SK-N-SH (cell line): ENCODE measurements around the gene SASH1.

Experiments used
- CHD2 ChIP-seq: fragments of 150-350 bp; IDR thresholded peaks from 2 replicates; pipeline ENCODE4 v1.6.1; 2018; ENCODE audit warnings: low read length; ENCODE audit not compliant: partially characterized antibody
- EP300 ChIP-seq, 2 experiments: IDR thresholded peaks; 2 replicates each; pipeline versions ENCODE4 v1.4.0 to v1.6.1; 2012; ENCODE audit warnings: borderline replicate concordance in 1 of 2, low read depth in 1 of 2, low read length in 1 of 2
- FOXJ3 ChIP-seq: sonication (generic); formaldehyde crosslinking; IDR thresholded peaks from 2 replicates; pipeline ENCODE4 v1.5.1; 2020; ENCODE audit warnings: mild to moderate bottlenecking, missing genetic modification reagents
- POLR2AphosphoS5 ChIP-seq: IDR thresholded peaks from 2 replicates; pipeline ENCODE4 v1.6.1; 2012; ENCODE audit warnings: low read depth, low read length
- RFX5 ChIP-seq: IDR thresholded peaks from 2 replicates; pipeline ENCODE4 v1.6.1; 2012; ENCODE audit warnings: mild to moderate bottlenecking, improper control_type of control experiment, low read length
- RXRA ChIP-seq: IDR thresholded peaks from 2 replicates; pipeline ENCODE4 v1.4.0; 2012; ENCODE audit warnings: low read depth, mild to moderate bottlenecking, borderline replicate concordance
- SMC3 ChIP-seq: IDR thresholded peaks from 2 replicates; pipeline ENCODE4 v1.6.1; 2012; ENCODE audit warnings: low read depth, low read length, improper control_type of control experiment
- TF ChIP-seq, protein P1 (sequence below): fragments of 200-600 bp; sonication (generic); IDR thresholded peaks from 2 replicates; pipeline ENCODE4 v1.6.1; 2017; ENCODE audit warnings: antibody characterized with exemption, mild to moderate bottlenecking, moderate library complexity

DNA sequence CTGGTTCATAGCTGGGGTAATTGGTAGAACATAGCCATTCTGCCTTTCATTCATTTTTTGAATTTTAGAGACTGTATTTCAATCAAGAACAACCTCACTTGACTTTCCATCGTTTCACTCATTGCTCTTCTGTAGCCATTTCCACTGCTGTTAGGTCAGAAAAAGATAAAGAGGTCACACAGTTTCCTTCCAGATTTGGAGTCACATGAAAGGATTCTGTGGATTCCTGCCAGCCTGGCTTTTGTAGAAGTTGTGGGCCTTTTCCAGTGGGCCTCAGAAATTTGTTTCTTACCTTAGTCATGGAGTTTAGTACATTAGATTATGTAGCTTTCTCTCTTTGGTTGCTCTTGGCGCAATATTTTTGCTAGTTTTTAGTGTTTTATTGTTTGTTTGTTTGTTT lies 157.8 kb downstream of the SASH1 start:
- TF ChIP-seq, protein P1, sequence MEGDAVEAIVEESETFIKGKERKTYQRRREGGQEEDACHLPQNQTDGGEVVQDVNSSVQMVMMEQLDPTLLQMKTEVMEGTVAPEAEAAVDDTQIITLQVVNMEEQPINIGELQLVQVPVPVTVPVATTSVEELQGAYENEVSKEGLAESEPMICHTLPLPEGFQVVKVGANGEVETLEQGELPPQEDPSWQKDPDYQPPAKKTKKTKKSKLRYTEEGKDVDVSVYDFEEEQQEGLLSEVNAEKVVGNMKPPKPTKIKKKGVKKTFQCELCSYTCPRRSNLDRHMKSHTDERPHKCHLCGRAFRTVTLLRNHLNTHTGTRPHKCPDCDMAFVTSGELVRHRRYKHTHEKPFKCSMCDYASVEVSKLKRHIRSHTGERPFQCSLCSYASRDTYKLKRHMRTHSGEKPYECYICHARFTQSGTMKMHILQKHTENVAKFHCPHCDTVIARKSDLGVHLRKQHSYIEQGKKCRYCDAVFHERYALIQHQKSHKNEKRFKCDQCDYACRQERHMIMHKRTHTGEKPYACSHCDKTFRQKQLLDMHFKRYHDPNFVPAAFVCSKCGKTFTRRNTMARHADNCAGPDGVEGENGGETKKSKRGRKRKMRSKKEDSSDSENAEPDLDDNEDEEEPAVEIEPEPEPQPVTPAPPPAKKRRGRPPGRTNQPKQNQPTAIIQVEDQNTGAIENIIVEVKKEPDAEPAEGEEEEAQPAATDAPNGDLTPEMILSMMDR: no peak
- no peak for TF ChIP-seq FOXJ3 (CRISPR knock-in tag)
- TF ChIP-seq POLR2AphosphoS5: no peak
- no peak for TF ChIP-seq RXRA
- TF ChIP-seq EP300 (IDR thresholded peaks at IDR 0.05; ENCODE audit: borderline replicate concordance in 1 of 2, low read depth in 1 of 2, low read length in 1 of 2): no peak
- no peak for TF ChIP-seq RFX5
- TF ChIP-seq CHD2: no peak
- no peak for TF ChIP-seq SMC3
